Upper lobe of left lung (tissue), 4 donors: ENCODE results near the gene HEPACAM2.

Experiments
- POLR2A ChIP-seq, 4 donors: fragments of 450-650 bp; IDR thresholded peaks; one replicate each; pipeline ENCODE4 v1.5.1; 2016 to 2017; ENCODE audit warnings: antibody characterized with exemption in 4 of 4, mild to moderate bottlenecking in 2 of 4
- TF ChIP-seq, protein P1 (sequence below), 6 experiments: fragments of 450-650 bp in 4 of 6; fragments of 200-600 bp in 2 of 6; sonication (generic) in 2 of 6; IDR thresholded peaks; one replicate each; pipeline ENCODE4 v1.5.1; 2016 to 2019; ENCODE audit warnings: antibody characterized with exemption in 6 of 6

DNA sequence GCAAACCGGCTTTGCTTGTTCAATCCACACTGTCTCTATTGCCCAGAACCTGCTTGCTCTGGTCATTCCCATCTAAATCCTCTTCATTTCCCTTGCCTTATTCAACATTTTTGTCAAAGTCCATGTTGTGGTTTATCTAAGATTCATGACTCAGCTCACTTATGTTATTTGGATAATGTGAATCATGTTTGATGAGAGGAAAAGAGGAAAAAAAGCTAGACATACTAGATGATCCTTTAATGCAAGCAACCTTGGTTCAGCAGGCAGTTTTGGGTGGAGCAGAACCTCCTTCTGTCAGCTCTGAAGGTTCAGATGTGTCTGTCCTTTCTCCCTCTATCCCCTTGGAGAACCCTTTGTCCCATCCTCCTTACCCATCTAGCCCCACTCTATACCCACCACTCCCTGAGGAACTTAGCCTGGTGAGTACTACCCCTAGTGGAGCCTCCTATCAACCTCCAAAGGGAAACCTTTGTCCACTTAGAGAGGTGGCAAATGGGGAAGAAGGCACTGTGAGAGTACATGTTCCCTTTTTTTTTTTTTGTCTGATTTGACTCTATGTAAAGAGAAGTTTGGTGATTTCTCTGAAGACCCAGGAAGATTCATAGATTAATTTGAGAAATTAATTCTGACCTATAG lies 76.0 kb downstream of the HEPACAM2 start:
- TF ChIP-seq, protein P1, sequence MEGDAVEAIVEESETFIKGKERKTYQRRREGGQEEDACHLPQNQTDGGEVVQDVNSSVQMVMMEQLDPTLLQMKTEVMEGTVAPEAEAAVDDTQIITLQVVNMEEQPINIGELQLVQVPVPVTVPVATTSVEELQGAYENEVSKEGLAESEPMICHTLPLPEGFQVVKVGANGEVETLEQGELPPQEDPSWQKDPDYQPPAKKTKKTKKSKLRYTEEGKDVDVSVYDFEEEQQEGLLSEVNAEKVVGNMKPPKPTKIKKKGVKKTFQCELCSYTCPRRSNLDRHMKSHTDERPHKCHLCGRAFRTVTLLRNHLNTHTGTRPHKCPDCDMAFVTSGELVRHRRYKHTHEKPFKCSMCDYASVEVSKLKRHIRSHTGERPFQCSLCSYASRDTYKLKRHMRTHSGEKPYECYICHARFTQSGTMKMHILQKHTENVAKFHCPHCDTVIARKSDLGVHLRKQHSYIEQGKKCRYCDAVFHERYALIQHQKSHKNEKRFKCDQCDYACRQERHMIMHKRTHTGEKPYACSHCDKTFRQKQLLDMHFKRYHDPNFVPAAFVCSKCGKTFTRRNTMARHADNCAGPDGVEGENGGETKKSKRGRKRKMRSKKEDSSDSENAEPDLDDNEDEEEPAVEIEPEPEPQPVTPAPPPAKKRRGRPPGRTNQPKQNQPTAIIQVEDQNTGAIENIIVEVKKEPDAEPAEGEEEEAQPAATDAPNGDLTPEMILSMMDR (IDR thresholded peaks at IDR 0.05) = no peak
- TF ChIP-seq POLR2A (IDR thresholded peaks at IDR 0.05) = no peak
